Naive thymus-derived CD4-positive, alpha-beta T cell (primary cell): ENCODE data around the gene CALN1. TPM values are rescaled to one million over a fixed set of nuclear protein-coding genes. Genes with fewer than 3 reads are reported as not detected.
"Not testable (repeated sequence)": the region's sequence is repeated elsewhere in the genome, so short reads cannot be mapped to it uniquely, and the experiment has no call there.

ENCODE experiments used
- ATAC-seq: fragments of 150-1000 bp; cut with Tn5 transposase; 2 replicates; pipeline ENCODE4 v1.10.0; 2021; ENCODE audit warnings: mild to moderate bottlenecking, moderate library complexity
- CTCF ChIA-PET: fragments of 350-600 bp; sonication (Branson Sonifier 250); formaldehyde crosslinking; loops from one replicate; lab custom pipeline; 2021; ENCODE audit warnings: antibody characterized with exemption; lab: Charles Lee
- POLR2A ChIA-PET: fragments of 350-600 bp; sonication (Branson Sonifier 250); formaldehyde crosslinking; loops from one replicate; lab custom pipeline; 2021; ENCODE audit warnings: antibody characterized with exemption, inconsistent platforms; lab: Charles Lee
- DNase-seq, 9 donors: peaks; one replicate each; pipeline versions ENCODE4 v3.0.0 to v3.0.0-alpha.2; 2020 to 2022; ENCODE audit warnings: mixed read lengths in 1 of 9
- H3K27ac ChIP-seq: one replicate; pipeline ENCODE4 v1.7.0; 2013; ENCODE audit warnings: mild to moderate bottlenecking, low read depth, low read length, moderate library complexity
- H3K27me3 ChIP-seq, 2 donors: one replicate each; pipeline ENCODE4 v1.7.0; 2013; ENCODE audit warnings: low read length in 2 of 2, mild to moderate bottlenecking in 2 of 2, moderate library complexity in 2 of 2; ENCODE audit not compliant: control insufficient read depth in 2 of 2, insufficient read depth in 2 of 2
- H3K36me3 ChIP-seq, 3 experiments: 1 replicate in 2 of 3; 2 replicates in 1 of 3; pipeline ENCODE4 v1.7.0; 2013; ENCODE audit warnings: low read length in 3 of 3, mild to moderate bottlenecking in 3 of 3, moderate library complexity in 1 of 3; ENCODE audit not compliant: insufficient read depth in 3 of 3, control insufficient read depth in 2 of 3
- H3K4me1 ChIP-seq, 2 donors: one replicate each; pipeline ENCODE4 v1.7.0; 2013; ENCODE audit warnings: low read length in 2 of 2, mild to moderate bottlenecking in 2 of 2, moderate library complexity in 1 of 2; ENCODE audit not compliant: control insufficient read depth in 2 of 2, insufficient read depth in 2 of 2
- H3K4me3 ChIP-seq: 2 replicates; pipeline ENCODE4 v1.7.0; 2013; ENCODE audit warnings: mild to moderate bottlenecking, low read length
- H3K9me3 ChIP-seq, 3 experiments: 1 replicate in 2 of 3; 2 replicates in 1 of 3; pipeline ENCODE4 v1.7.0; 2013; ENCODE audit warnings: low read length in 3 of 3; ENCODE audit not compliant: control insufficient read depth in 2 of 3
- H3K27ac Mint-ChIP-seq, 9 donors: one replicate each; pipeline ENCODE4 v1.8.0; 2020 to 2022; ENCODE audit warnings: mixed read lengths in 9 of 9, mild to moderate bottlenecking in 8 of 9, moderate library complexity in 5 of 9, inconsistent platforms in 2 of 9
- H3K27me3 Mint-ChIP-seq, 5 donors: one replicate each; pipeline ENCODE4 v1.8.0; 2021 to 2022; ENCODE audit warnings: mixed read lengths in 5 of 5, mild to moderate bottlenecking in 1 of 5
- H3K36me3 Mint-ChIP-seq, 5 donors: one replicate each; pipeline ENCODE4 v1.8.0; 2020 to 2022; ENCODE audit warnings: mixed read lengths in 5 of 5, mild to moderate bottlenecking in 3 of 5, inconsistent platforms in 1 of 5
- H3K4me1 Mint-ChIP-seq, 7 donors: one replicate each; pipeline ENCODE4 v1.8.0; 2020 to 2022; ENCODE audit warnings: mixed read lengths in 7 of 7, mild to moderate bottlenecking in 3 of 7, inconsistent platforms in 1 of 7
- H3K4me3 Mint-ChIP-seq, 10 donors: one replicate each; pipeline ENCODE4 v1.8.0; 2020 to 2022; ENCODE audit warnings: mild to moderate bottlenecking in 10 of 10, mixed read lengths in 10 of 10, moderate library complexity in 6 of 10, inconsistent platforms in 2 of 10
- H3K9me3 Mint-ChIP-seq, 11 donors: one replicate each; pipeline ENCODE4 v1.8.0; 2020 to 2022; ENCODE audit warnings: mixed read lengths in 11 of 11, mild to moderate bottlenecking in 4 of 11, inconsistent platforms in 1 of 11, moderate library complexity in 1 of 11
- intact Hi-C, 2 donors: fragments of 100-400 bp; cut with micrococcal nuclease; formaldehyde crosslinking; loops; one replicate each; pipeline ENCODE4 v1.15.1; 2023
- polyA plus RNA-seq, 2 donors: library from polyadenylated mRNA; unstranded; fragments of 300-500 nt; fragmentation: Illumina TruSeq; gene quantifications; one replicate each; pipeline ENCODE4 v1.2.3, GENCODE V29; 2021
- total RNA-seq, 6 experiments: library from RNA in 5 of 6; stranded (reverse) in 5 of 6; gene quantifications; 1 replicate in 5 of 6; 2 replicates in 1 of 6; pipeline ENCODE4 v1.2.3 and lab custom pipeline; 2021 to 2026

Gene CALN1
- total and polyA plus RNA-seq, 7 experiments from 2014 or later = 0.03 to 0.17 TPM; not detected in 5

DNA sequence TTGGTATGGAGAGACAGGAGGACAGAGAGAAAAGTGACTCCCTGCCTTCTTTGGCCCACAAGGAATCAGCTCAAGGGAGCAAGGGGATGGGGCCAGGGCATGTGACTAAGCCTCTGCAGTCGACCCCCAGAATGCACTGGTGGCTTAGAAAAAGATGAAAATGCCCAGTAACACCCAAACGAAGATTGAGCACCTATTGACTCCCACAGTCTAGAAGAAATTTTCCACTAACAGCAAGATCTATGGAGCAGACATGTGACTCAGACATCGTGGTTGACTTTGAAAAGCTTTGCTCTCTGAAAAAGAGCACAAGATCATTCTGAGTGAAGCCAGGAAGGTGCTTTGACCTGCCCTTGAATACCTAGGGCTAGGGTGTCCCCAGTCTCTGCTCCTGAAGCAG is 586.0 kb downstream of the CALN1 start:
- POLR2A ChIA-PET = no interaction called here
- Mint-ChIP-seq H3K4me1 (no peaks in the 10 kb centered on the region), H3K36me3 (peaks cover 0 to 4% (median 0%) of the 10 kb centered on the region in 5 donors), H3K9me3 (peaks cover 0 to 19% (median 4%) of the 10 kb centered on the region in 11 donors), H3K27me3 (no peaks in the 10 kb centered on the region), H3K4me3 (no peak overlapping the region), H3K27ac (no peak overlapping the region)
- H3K36me3 ChIP-seq = no peaks in the 10 kb centered on the region
- H3K4me3 ChIP-seq = no peak overlapping the region
- no peak overlapping the region for H3K27ac ChIP-seq
- DNase-seq (no peak), ATAC-seq (no peak)
- intact Hi-C loops = loop anchor here in 1 of 2 donors (10.0 kb wide), 1 partner anchor 59 kb away; no protein-coding TSS in a partner anchor
- CTCF ChIA-PET = no interaction called here
- H3K4me1 ChIP-seq = no peaks in the 10 kb centered on the region
- H3K27me3 ChIP-seq = no peaks in the 10 kb centered on the region
- no peaks in the 10 kb centered on the region for H3K9me3 ChIP-seq

- H3K9me3 Mint-ChIP-seq = peaks cover 4 to 24% (median 8%) of the 10 kb centered on the region in 11 donors
- no peak overlapping the region for H3K4me3 Mint-ChIP-seq
- CTCF ChIA-PET = no interaction called here
These were observed 588.0 kb downstream of the CALN1 start for GRCh38 chr7:71824006-71824760.

GRCh38 chr7:71822406-71822805 is 589.7 kb downstream of the CALN1 start:
- H3K36me3 ChIP-seq, H3K4me3 Mint-ChIP-seq, ATAC-seq, H3K4me1 ChIP-seq, H3K27ac ChIP-seq, H3K9me3 ChIP-seq, H3K27me3 Mint-ChIP-seq, DNase-seq, H3K4me3 ChIP-seq, H3K27me3 ChIP-seq, H3K4me1 Mint-ChIP-seq, H3K36me3 Mint-ChIP-seq, H3K27ac Mint-ChIP-seq, CTCF ChIA-PET: not testable (repeated sequence)
- POLR2A ChIA-PET = interaction anchor here (0.6 kb wide), 1 partner anchor 12 kb away, joined by 3 read pairs; no protein-coding TSS in a partner anchor
- H3K9me3 Mint-ChIP-seq = peaks cover 3 to 26% (median 8%) of the 10 kb centered on the region in 11 donors
- intact Hi-C loops = loop anchor here in 1 of 2 donors (10.0 kb wide), 1 partner anchor 62 kb away; no protein-coding TSS in a partner anchor

More at GRCh38 chr7:71824006-71824760, 588.0 kb downstream of the CALN1 start:
- Mint-ChIP-seq H3K27ac (no peak overlapping the region), H3K4me1 (no peaks in the 10 kb centered on the region), H3K27me3 (no peaks in the 10 kb centered on the region), H3K36me3 (peaks cover 0 to 4% (median 0%) of the 10 kb centered on the region in 5 donors)
- POLR2A ChIA-PET = no interaction called here
- H3K4me1 ChIP-seq = no peaks in the 10 kb centered on the region
- no peaks in the 10 kb centered on the region for H3K36me3 ChIP-seq
- H3K4me3 ChIP-seq = no peak overlapping the region
- no peaks in the 10 kb centered on the region for H3K27me3 ChIP-seq
- intact Hi-C loops = loop anchor here in 1 of 2 donors (10.0 kb wide), 1 partner anchor 61 kb away; no protein-coding TSS in a partner anchor
- no peak overlapping the region for H3K27ac ChIP-seq
- H3K9me3 ChIP-seq = no peaks in the 10 kb centered on the region
- ATAC-seq = no peak
- DNase-seq = no peak

- H3K36me3 Mint-ChIP-seq = no peaks in the 10 kb centered on the region
- H3K4me1 ChIP-seq = no peaks in the 10 kb centered on the region
- H3K9me3 Mint-ChIP-seq = peaks cover 2 to 22% (median 10%) of the 10 kb centered on the region in 11 donors
- no peaks in the 10 kb centered on the region for H3K27me3 ChIP-seq
- H3K27ac ChIP-seq = no peak overlapping the region
- no peak for DNase-seq
- intact Hi-C loops = no loop called here
- no peak overlapping the region for H3K4me3 Mint-ChIP-seq
- H3K36me3 ChIP-seq = no peaks in the 10 kb centered on the region
- no peak overlapping the region for H3K4me3 ChIP-seq
- H3K4me1 Mint-ChIP-seq = no peaks in the 10 kb centered on the region
- H3K9me3 ChIP-seq = no peaks in the 10 kb centered on the region
- no peak for ATAC-seq
- POLR2A ChIA-PET = no interaction called here
- H3K27me3 Mint-ChIP-seq = no peaks in the 10 kb centered on the region
- no peak overlapping the region for H3K27ac Mint-ChIP-seq
- CTCF ChIA-PET = no interaction called here
These were observed 594.2 kb downstream of the CALN1 start for GRCh38 chr7:71817916-71818315.

GRCh38 chr7:71808115-71808514 is 604.0 kb downstream of the CALN1 start:
- H3K9me3 Mint-ChIP-seq = peaks cover 3 to 28% (median 13%) of the 10 kb centered on the region in 11 donors
- peaks cover 0 to 6% (median 5%) of the 10 kb centered on the region in 3 experiments for H3K9me3 ChIP-seq
- H3K4me3 Mint-ChIP-seq = no peak overlapping the region
- ChIA-PET CTCF (no interaction called here), POLR2A (no interaction called here)
- no peak overlapping the region for H3K27ac ChIP-seq
- no peaks in the 10 kb centered on the region for H3K36me3 ChIP-seq
- H3K4me3 ChIP-seq = no peak overlapping the region
- intact Hi-C loops = no loop called here
- no peak for ATAC-seq
- H3K27me3 ChIP-seq = no peaks in the 10 kb centered on the region
- H3K27me3 Mint-ChIP-seq = no peaks in the 10 kb centered on the region
- H3K4me1 Mint-ChIP-seq = no peaks in the 10 kb centered on the region
- no peaks in the 10 kb centered on the region for H3K36me3 Mint-ChIP-seq
- no peak for DNase-seq
- H3K4me1 ChIP-seq = no peaks in the 10 kb centered on the region
- H3K27ac Mint-ChIP-seq = no peak overlapping the region

GRCh38 chr7:71804256-71804655 is 607.9 kb downstream of the CALN1 start:
- H3K9me3 Mint-ChIP-seq = peaks cover 5 to 38% (median 14%) of the 10 kb centered on the region in 11 donors
- no peaks in the 10 kb centered on the region for H3K27me3 Mint-ChIP-seq
- Histone ChIP-seq H3K27ac (no peak overlapping the region), H3K4me3 (no peak overlapping the region), H3K4me1 (no peaks in the 10 kb centered on the region), H3K27me3 (no peaks in the 10 kb centered on the region), H3K9me3 (peaks cover 0 to 6% (median 5%) of the 10 kb centered on the region in 3 experiments), H3K36me3 (no peaks in the 10 kb centered on the region)
- no peak overlapping the region for H3K4me3 Mint-ChIP-seq
- no peak overlapping the region for H3K27ac Mint-ChIP-seq
- CTCF ChIA-PET = no interaction called here
- POLR2A ChIA-PET = no interaction called here
- ATAC-seq (no peak), DNase-seq (no peak)
- no peaks in the 10 kb centered on the region for H3K36me3 Mint-ChIP-seq
- intact Hi-C loops = no loop called here
- peaks cover 0 to 2% (median 0%) of the 10 kb centered on the region in 7 donors for H3K4me1 Mint-ChIP-seq
